GM12864 (cell line): ENCODE data around the gene SNAPC2.

Experiments used
- DNase-seq: peaks from one replicate; pipeline ENCODE4 v3.0.0-alpha.2; 2011; ENCODE audit warnings: low read depth
- H3K4me3 ChIP-seq: 2 replicates; pipeline ENCODE4 v1.5.1; 2011; ENCODE audit warnings: mild to moderate bottlenecking, low read depth, low read length, control low read depth
- CTCF ChIP-seq: IDR thresholded peaks from 2 replicates; pipeline ENCODE4 v1.5.1; 2011; ENCODE audit warnings: low read depth, mild to moderate bottlenecking, moderate library complexity, low read length, control low read depth, inconsistent platforms; ENCODE audit errors: missing control alignments

The SNAPC2 gene

GRCh38 chr19:7961920-7962626 lies 41.9 kb downstream of the SNAPC2 start:
- H3K4me3 ChIP-seq = no peak overlapping the region
- no peak for DNase-seq
- no peak for TF ChIP-seq CTCF

GRCh38 chr19:7962644-7963268 lies 42.6 kb downstream of the SNAPC2 start:
- no peak for TF ChIP-seq CTCF

GRCh38 chr19:7963566-7963965 lies 43.4 kb downstream of the SNAPC2 start:
- no peak for DNase-seq
- H3K4me3 ChIP-seq = no peak overlapping the region
- no peak for TF ChIP-seq CTCF

More at GRCh38 chr19:7962644-7963268, 42.6 kb downstream of the SNAPC2 start:
- H3K4me3 ChIP-seq = no peak overlapping the region
- DNase-seq = no peak

GRCh38 chr19:7965259-7965841 lies 45.2 kb downstream of the SNAPC2 start:
- TF ChIP-seq CTCF = no peak
- DNase-seq = no peak
- no peak overlapping the region for H3K4me3 ChIP-seq

GRCh38 chr19:7965921-7966665 lies 46.0 kb downstream of the SNAPC2 start:
- H3K4me3 ChIP-seq = no peak overlapping the region
- DNase-seq = no peak
- TF ChIP-seq CTCF = no peak

GRCh38 chr19:7968008-7968795 lies 48.1 kb downstream of the SNAPC2 start:
- H3K4me3 ChIP-seq = no peak overlapping the region
- TF ChIP-seq CTCF = no peak
- no peak for DNase-seq
